Tibial nerve (tissue), 4 donors: ENCODE data around the gene IFT20. TPM values are rescaled to one million over a fixed set of nuclear protein-coding genes. Genes with fewer than 3 reads are reported as not detected.

Source experiments
- DNase-seq, 2 donors: peaks; one replicate each; pipeline ENCODE4 v3.0.0-alpha.2; 2019; ENCODE audit warnings: low spot score in 2 of 2
- H3K27ac ChIP-seq, 4 donors: fragments of 200-600 bp; sonication (generic) in 3 of 4; one replicate each; pipeline ENCODE4 v1.5.1; 2017 to 2019; ENCODE audit warnings: mild to moderate bottlenecking in 1 of 4
- H3K27me3 ChIP-seq, 2 donors: fragments of 200-600 bp; sonication (generic) in 1 of 2; one replicate each; pipeline versions ENCODE4 v1.5.1 to v1.6.0; 2017 to 2019
- H3K36me3 ChIP-seq, 3 donors: fragments of 200-600 bp; sonication (generic); one replicate each; pipeline ENCODE4 v1.5.1; 2018 to 2019
- H3K4me1 ChIP-seq, 4 donors: fragments of 200-600 bp; sonication (generic) in 3 of 4; one replicate each; pipeline ENCODE4 v1.5.1; 2017 to 2019
- H3K4me3 ChIP-seq, 4 donors: fragments of 200-600 bp; sonication (generic) in 3 of 4; one replicate each; pipeline ENCODE4 v1.5.1; 2017 to 2019; ENCODE audit warnings: mild to moderate bottlenecking in 1 of 4, moderate library complexity in 1 of 4
- H3K9me3 ChIP-seq, 4 donors: fragments of 200-600 bp; sonication (generic) in 3 of 4; one replicate each; pipeline ENCODE4 v1.5.1; 2017 to 2019
- EP300 ChIP-seq, 2 donors: sonication (generic); formaldehyde crosslinking; IDR thresholded peaks; one replicate each; pipeline ENCODE4 v1.6.1; 2017; ENCODE audit warnings: antibody characterized with exemption in 2 of 2, mild to moderate bottlenecking in 1 of 2
- POLR2A ChIP-seq, 2 donors: fragments of 450-650 bp; IDR thresholded peaks; one replicate each; pipeline ENCODE4 v1.6.1; 2017; ENCODE audit warnings: antibody characterized with exemption in 2 of 2, mild to moderate bottlenecking in 2 of 2, moderate library complexity in 2 of 2
- WGBS, 2 donors: methylation state at CpG; one replicate each; pipeline ENCODE4 v1.1.5; 2018; 5-methylcytosine and 5-hydroxymethylcytosine counted together
- total RNA-seq, 4 donors: library from RNA; depleted of rRNA; stranded (reverse); fragments of >200 nt; gene quantifications; one replicate each; pipeline ENCODE4 v1.1.0, GENCODE V29; 2016
- TF ChIP-seq, protein P1 (sequence below), 5 experiments: fragments of 200-600 bp in 3 of 5; fragments of 450-650 bp in 2 of 5; sonication (generic) in 3 of 5; IDR thresholded peaks; one replicate each; pipeline ENCODE4 v1.5.1; 2016 to 2019; ENCODE audit warnings: antibody characterized with exemption in 5 of 5, mild to moderate bottlenecking in 3 of 5, moderate library complexity in 2 of 5

IFT20 gene
- total RNA-seq, 4 donors from 2014 or later, result 34.8 to 50.3 (median 43.9) TPM

DNA sequence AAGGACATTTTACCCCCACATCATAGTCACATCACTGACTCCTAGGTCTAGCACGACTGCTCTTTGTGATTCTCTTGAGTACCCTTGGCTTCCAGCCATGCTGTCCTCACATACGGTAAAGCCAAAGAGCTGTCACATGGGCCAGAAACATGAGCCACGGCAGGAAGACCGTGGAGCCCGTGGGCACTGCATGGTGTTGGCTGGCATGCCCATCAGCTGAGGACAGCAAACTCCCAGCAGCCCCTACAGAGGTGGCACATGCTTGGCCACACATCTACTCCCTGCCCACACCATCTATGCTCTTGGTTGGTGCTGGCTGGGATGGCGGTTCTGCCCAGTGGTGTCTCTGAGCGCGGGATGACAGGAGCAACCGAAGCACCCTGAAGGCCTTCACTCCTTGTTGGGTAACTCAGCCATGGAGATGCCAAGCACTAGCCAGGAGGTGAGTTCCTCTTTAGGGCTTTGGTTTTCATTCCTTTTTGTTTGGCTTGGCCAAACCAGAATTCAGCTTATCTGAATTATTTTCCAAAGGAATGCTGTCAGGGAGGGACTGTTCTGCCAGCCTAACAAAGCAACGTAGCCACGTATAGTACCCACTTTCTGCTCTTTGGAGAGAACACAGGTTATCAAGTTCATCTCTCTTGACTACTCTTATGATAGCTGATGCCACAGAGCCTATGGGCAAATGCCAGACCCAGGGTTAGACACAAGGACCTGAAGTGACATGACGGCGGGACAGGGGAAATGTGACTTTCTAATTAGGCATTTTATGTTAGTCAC, 10.3 kb upstream of the IFT20 start:
- Histone ChIP-seq H3K9me3 (no peaks in the 10 kb centered on the region), H3K4me1 (peaks cover 0 to 10% (median 0%) of the 10 kb centered on the region in 4 donors), H3K27ac (peak overlapping the region in 1 of 4 donors; percentile 14), H3K36me3 (peaks cover 14 to 100% (median 30%) of the 10 kb centered on the region in 3 donors), H3K4me3 (no peak overlapping the region), H3K27me3 (no peaks in the 10 kb centered on the region)
- TF ChIP-seq POLR2A (IDR thresholded peaks at IDR 0.05), result no peak
- peak in 1 of 2 donors; percentile 6 for TF ChIP-seq EP300 (IDR thresholded peaks at IDR 0.05)
- TF ChIP-seq, protein P1, sequence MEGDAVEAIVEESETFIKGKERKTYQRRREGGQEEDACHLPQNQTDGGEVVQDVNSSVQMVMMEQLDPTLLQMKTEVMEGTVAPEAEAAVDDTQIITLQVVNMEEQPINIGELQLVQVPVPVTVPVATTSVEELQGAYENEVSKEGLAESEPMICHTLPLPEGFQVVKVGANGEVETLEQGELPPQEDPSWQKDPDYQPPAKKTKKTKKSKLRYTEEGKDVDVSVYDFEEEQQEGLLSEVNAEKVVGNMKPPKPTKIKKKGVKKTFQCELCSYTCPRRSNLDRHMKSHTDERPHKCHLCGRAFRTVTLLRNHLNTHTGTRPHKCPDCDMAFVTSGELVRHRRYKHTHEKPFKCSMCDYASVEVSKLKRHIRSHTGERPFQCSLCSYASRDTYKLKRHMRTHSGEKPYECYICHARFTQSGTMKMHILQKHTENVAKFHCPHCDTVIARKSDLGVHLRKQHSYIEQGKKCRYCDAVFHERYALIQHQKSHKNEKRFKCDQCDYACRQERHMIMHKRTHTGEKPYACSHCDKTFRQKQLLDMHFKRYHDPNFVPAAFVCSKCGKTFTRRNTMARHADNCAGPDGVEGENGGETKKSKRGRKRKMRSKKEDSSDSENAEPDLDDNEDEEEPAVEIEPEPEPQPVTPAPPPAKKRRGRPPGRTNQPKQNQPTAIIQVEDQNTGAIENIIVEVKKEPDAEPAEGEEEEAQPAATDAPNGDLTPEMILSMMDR (IDR thresholded peaks at IDR 0.05), result no peak
- 65 to 70% methylated on average over 13 of the region's 13 CpGs for WGBS, 2 donors
- DNase-seq, result no peak

DNA sequence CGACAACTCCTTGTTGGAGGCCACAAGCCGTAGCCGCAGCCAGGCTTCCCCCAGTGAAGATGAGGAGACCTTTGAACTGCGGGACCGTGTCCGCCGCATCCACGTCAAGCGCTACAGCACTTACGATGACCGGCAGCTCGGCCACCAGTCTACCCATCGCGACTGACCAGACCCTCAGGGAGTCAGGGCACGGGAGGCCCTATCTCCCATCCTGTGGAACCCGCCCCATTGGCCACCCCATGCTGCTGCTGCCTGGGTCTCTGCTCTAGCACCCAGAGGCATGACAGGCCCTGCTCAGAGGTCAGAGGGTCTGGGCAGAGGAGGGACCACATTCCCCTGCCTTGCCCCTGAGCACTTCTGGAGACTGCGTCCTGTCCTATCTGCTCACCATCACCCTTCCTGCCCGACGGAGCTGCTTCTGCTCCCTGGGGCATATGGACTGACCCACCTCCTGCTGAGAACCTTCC, 9.2 kb upstream of the IFT20 start:
- Histone ChIP-seq H3K27ac (no peak overlapping the region), H3K36me3 (peaks cover 17 to 100% (median 30%) of the 10 kb centered on the region in 3 donors), H3K4me1 (peaks cover 0 to 10% (median 0%) of the 10 kb centered on the region in 4 donors), H3K9me3 (no peaks in the 10 kb centered on the region), H3K27me3 (no peaks in the 10 kb centered on the region), H3K4me3 (no peak overlapping the region)
- WGBS, 2 donors, result 86 to 89% methylated on average over 19 of the region's 19 CpGs
- no peak for TF ChIP-seq POLR2A (IDR thresholded peaks at IDR 0.05)
- TF ChIP-seq, protein P1 (IDR thresholded peaks at IDR 0.05), result no peak
- no peak for DNase-seq

DNA sequence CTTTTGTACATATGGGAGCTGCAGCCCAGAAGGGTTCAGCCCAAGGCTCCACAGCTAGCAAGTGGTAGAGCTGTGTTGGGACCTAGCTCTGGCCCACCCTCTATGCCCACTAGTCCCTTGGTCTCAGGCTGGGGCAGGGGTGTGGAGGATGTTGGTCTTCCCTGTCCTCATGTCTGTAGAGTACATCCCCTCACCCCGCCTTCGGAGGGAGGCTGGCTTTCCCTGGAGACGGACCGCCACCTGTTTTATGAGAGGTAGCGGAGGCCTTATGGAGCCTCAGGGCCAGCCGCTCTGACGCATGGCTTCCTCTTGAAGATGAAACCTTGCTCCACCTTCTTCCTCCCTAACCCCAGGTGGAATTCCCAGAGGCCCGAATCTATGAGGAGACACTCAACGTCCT, 8.7 kb upstream of the IFT20 start:
- peaks cover 17 to 100% (median 30%) of the 10 kb centered on the region in 3 donors for H3K36me3 ChIP-seq
- peaks cover 0 to 10% (median 0%) of the 10 kb centered on the region in 4 donors for H3K4me1 ChIP-seq
- H3K4me3 ChIP-seq, result no peak overlapping the region
- H3K27ac ChIP-seq, result no peak overlapping the region
- WGBS, 2 donors, result 82 to 89% methylated on average over 9 of the region's 9 CpGs
- H3K27me3 ChIP-seq, result no peaks in the 10 kb centered on the region
- DNase-seq, result no peak
- TF ChIP-seq, protein P1 (IDR thresholded peaks at IDR 0.05), result no peak
- no peak for TF ChIP-seq EP300 (IDR thresholded peaks at IDR 0.05)
- no peaks in the 10 kb centered on the region for H3K9me3 ChIP-seq

DNA sequence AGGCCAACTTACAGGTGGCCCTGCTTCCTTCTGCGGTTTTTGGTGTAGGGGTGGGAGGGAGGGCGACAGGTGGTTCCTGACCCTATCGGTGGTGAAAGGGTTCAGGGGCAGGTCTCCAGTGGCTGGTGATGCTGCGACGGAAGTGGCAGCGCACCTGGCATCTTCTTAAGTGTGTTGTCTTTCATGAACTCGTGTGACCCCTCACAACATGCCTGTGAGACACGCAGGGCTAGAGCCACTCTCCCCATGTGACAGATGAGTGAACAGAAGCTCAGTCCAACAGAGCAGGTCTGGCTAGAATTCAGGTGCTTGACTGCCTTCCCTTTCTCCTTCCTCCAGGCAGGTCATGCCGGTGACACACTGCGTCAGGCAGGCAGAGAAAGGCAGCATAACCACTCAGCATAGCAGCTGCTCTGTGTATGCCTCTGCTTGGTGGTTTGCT, 8.2 kb upstream of the IFT20 start:
- DNase-seq, result no peak
- Histone ChIP-seq H3K27me3 (no peaks in the 10 kb centered on the region), H3K36me3 (peaks cover 15 to 99% (median 30%) of the 10 kb centered on the region in 3 donors), H3K9me3 (no peaks in the 10 kb centered on the region), H3K4me3 (no peak overlapping the region), H3K27ac (no peak overlapping the region), H3K4me1 (peaks cover 0 to 13% (median 0%) of the 10 kb centered on the region in 4 donors)
- TF ChIP-seq POLR2A (IDR thresholded peaks at IDR 0.05) (no peak), EP300 (IDR thresholded peaks at IDR 0.05) (no peak)
- TF ChIP-seq, protein P1 (IDR thresholded peaks at IDR 0.05), result no peak
- 79 to 86% methylated on average over 10 of the region's 10 CpGs for WGBS, 2 donors

DNA sequence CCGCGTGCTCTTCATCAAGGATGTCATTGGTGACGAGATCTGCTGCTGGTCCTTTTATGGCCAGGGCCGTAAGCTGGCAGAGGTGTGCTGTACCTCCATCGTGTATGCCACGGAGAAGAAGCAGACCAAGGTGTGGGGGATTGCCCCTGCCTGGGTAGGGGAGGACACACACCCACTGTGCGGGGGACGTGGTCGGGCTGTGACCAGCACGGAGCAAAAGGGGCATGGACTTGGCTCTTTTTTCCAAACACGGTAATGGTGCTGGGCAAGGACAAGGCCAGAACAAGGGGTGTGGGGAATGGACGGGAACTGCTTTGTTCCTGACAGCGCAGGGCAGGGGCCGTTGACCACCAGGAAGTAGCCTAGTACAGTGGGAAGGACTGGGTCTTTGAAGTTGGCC, 7.0 kb upstream of the IFT20 start:
- DNase-seq, result no peak
- Histone ChIP-seq H3K36me3 (peaks cover 12 to 89% (median 29%) of the 10 kb centered on the region in 3 donors), H3K4me3 (no peak overlapping the region), H3K9me3 (no peaks in the 10 kb centered on the region), H3K4me1 (peaks cover 0 to 20% (median 0%) of the 10 kb centered on the region in 4 donors), H3K27me3 (no peaks in the 10 kb centered on the region), H3K27ac (no peak overlapping the region)
- TF ChIP-seq POLR2A (IDR thresholded peaks at IDR 0.05) (no peak), EP300 (IDR thresholded peaks at IDR 0.05) (no peak)
- TF ChIP-seq, protein P1 (IDR thresholded peaks at IDR 0.05), result no peak
- 88 to 93% methylated on average over 13 to 14 of the region's 14 CpGs for WGBS, 2 donors
